GM12878 (cell line): Measurements from ENCODE around the gene PPM1K. TPM values are rescaled to one million over a fixed set of nuclear protein-coding genes. Genes with fewer than 3 reads are reported as not detected.

ENCODE experiments used
- BRCA1 ChIP-seq: IDR thresholded peaks from 2 replicates; pipeline ENCODE4 v1.6.1; 2011; ENCODE audit warnings: low read depth, low read length, improper control_type of control experiment
- E2F4 ChIP-seq: IDR thresholded peaks from 2 replicates; pipeline ENCODE4 v1.6.1; 2012; ENCODE audit warnings: low read depth, low read length, improper control_type of control experiment
- HCFC1 ChIP-seq: fragments of 150-350 bp; IDR thresholded peaks from 2 replicates; pipeline ENCODE4 v1.6.1; 2014; ENCODE audit warnings: low read length
- KLF5 ChIP-seq: fragments of 450-650 bp; IDR thresholded peaks from 2 replicates; pipeline ENCODE4 v1.6.1; 2014; ENCODE audit warnings: mild to moderate bottlenecking; ENCODE audit not compliant: partially characterized antibody
- MAX ChIP-seq: IDR thresholded peaks from 2 replicates; pipeline ENCODE4 v1.6.1; 2012; ENCODE audit warnings: low read depth, low read length, improper control_type of control experiment
- MXI1 ChIP-seq: fragments of 150-350 bp; IDR thresholded peaks from 2 replicates; pipeline ENCODE4 v1.6.1; 2011; ENCODE audit warnings: low read depth, mild to moderate bottlenecking, inconsistent platforms, low read length, improper control_type of control experiment
- NFIC ChIP-seq: IDR thresholded peaks from 2 replicates; pipeline ENCODE4 v1.6.1; 2012; ENCODE audit warnings: low read depth, mild to moderate bottlenecking, inconsistent platforms, low read length, moderate library complexity
- RAD51 ChIP-seq: fragments of 450-650 bp; IDR thresholded peaks from 2 replicates; pipeline ENCODE4 v1.6.1; 2016; ENCODE audit warnings: moderate library complexity, mild to moderate bottlenecking, inconsistent platforms
- SIX5 ChIP-seq: IDR thresholded peaks from 2 replicates; pipeline ENCODE4 v1.6.1; 2011; ENCODE audit warnings: mild to moderate bottlenecking, low read depth, low read length, moderate library complexity; ENCODE audit not compliant: severe bottlenecking
- SREBF1 ChIP-seq: IDR thresholded peaks from 2 replicates; pipeline ENCODE4 v1.6.1; 2012; ENCODE audit warnings: mild to moderate bottlenecking, low read length
- STAT3 ChIP-seq: IDR thresholded peaks from 2 replicates; pipeline ENCODE4 v1.6.1; 2011; ENCODE audit warnings: low read depth, low read length, improper control_type of control experiment
- SUPT20H ChIP-seq: IDR thresholded peaks from 2 replicates; pipeline ENCODE4 v1.6.1; 2011; ENCODE audit warnings: low read depth, mild to moderate bottlenecking, low read length, moderate library complexity, borderline replicate concordance; ENCODE audit not compliant: control insufficient read depth
- TAF1 ChIP-seq: IDR thresholded peaks from 2 replicates; pipeline ENCODE4 v1.6.1; 2011; ENCODE audit warnings: mild to moderate bottlenecking, low read depth, low read length, borderline replicate concordance
- USF1 ChIP-seq: IDR thresholded peaks from 2 replicates; pipeline ENCODE4 v1.6.1; 2011; ENCODE audit warnings: borderline replicate concordance, low read depth, mild to moderate bottlenecking, moderate library complexity, mixed read lengths, low read length; ENCODE audit not compliant: insufficient read depth; ENCODE audit errors: extremely low read length
- ZBED1 ChIP-seq: IDR thresholded peaks from 2 replicates; pipeline ENCODE4 v1.6.1; 2016; ENCODE audit warnings: borderline replicate concordance
- ZNF207 ChIP-seq: fragments of 450-650 bp; IDR thresholded peaks from 2 replicates; pipeline ENCODE4 v1.6.1; 2014; ENCODE audit warnings: antibody characterized with exemption, mild to moderate bottlenecking, borderline replicate concordance
- polyA plus RNA-seq, 11 experiments: library from polyadenylated mRNA; depleted of rRNA in 4 of 11; unstranded in 6 of 11; stranded (reverse) in 5 of 11; fragments of >200 nt; fragmentation: Nextera tagmentation in 4 of 11; fragmentation: Illumina TruSeq in 1 of 11; extraction: Ambion mirVana in 4 of 11; extraction: Trizol in 1 of 11; gene quantifications; 1 replicate in 1 of 11; 2 replicates in 10 of 11; pipeline versions ENCODE4 v1.2.1 to v1.2.3, GENCODE V29; 2011 to 2016; ENCODE audit warnings: inconsistent platforms in 2 of 11, missing spikeins in 2 of 11, low read depth in 1 of 11
- total RNA-seq, 4 experiments: library from RNA; depleted of rRNA in 3 of 4; stranded (reverse); fragments of >200 nt in 3 of 4; fragmentation: Illumina TruSeq in 1 of 4; extraction: Trizol in 1 of 4; gene quantifications; 2 replicates each; pipeline versions ENCODE4 v1.2.1 to v1.2.3, GENCODE V29; 2013 to 2021
- TF ChIP-seq, protein P1 (sequence below): IDR thresholded peaks from 2 replicates; pipeline ENCODE4 v1.6.1; 2011; ENCODE audit warnings: low read depth, mild to moderate bottlenecking, low read length, moderate library complexity, borderline replicate concordance; ENCODE audit errors: extremely low read depth
- TF ChIP-seq, protein P2 (sequence below): fragments of 450-650 bp; IDR thresholded peaks from 2 replicates; pipeline ENCODE4 v1.6.1; 2017; ENCODE audit warnings: mild to moderate bottlenecking, moderate library complexity
- TF ChIP-seq, protein P3 (sequence below): fragments of 450-650 bp; formaldehyde crosslinking; IDR thresholded peaks from 2 replicates; pipeline ENCODE4 v1.5.0; 2022; ENCODE audit warnings: mild to moderate bottlenecking, missing genetic modification characterization

The PPM1K gene
- total and polyA plus RNA-seq, 10 of the 15 experiments (the other 5 are each of a cell fraction or from before 2014, with no cell fraction given) = 25.0 to 79.1 (median 36.9) TPM

GRCh38 chr4:88284439-88285234, at the start of gene PPM1K (continued):
- TF ChIP-seq SUPT20H (no peak), ZNF207 (peak; percentile 86; the same call in 1 of the 2 replicates), E2F4 (peak; percentile 62), USF1 (no peak), SIX5 (no peak), MXI1 (peak; percentile 59; the same call in 1 of the 2 replicates), RAD51 (no peak), BRCA1 (no peak), ZBED1 (no peak), STAT3 (no peak), HCFC1 (no peak), SREBF1 (no peak), NFIC (no peak), TAF1 (0 out of 2 replicates have a peak, but pooled peaks have one; percentile 46), MAX (peak; percentile 74; the same call in 1 of the 2 replicates), KLF5 (peak; percentile 52)
- TF ChIP-seq, protein P1, sequence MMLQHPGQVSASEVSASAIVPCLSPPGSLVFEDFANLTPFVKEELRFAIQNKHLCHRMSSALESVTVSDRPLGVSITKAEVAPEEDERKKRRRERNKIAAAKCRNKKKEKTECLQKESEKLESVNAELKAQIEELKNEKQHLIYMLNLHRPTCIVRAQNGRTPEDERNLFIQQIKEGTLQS = no peak
- TF ChIP-seq, protein P2, sequence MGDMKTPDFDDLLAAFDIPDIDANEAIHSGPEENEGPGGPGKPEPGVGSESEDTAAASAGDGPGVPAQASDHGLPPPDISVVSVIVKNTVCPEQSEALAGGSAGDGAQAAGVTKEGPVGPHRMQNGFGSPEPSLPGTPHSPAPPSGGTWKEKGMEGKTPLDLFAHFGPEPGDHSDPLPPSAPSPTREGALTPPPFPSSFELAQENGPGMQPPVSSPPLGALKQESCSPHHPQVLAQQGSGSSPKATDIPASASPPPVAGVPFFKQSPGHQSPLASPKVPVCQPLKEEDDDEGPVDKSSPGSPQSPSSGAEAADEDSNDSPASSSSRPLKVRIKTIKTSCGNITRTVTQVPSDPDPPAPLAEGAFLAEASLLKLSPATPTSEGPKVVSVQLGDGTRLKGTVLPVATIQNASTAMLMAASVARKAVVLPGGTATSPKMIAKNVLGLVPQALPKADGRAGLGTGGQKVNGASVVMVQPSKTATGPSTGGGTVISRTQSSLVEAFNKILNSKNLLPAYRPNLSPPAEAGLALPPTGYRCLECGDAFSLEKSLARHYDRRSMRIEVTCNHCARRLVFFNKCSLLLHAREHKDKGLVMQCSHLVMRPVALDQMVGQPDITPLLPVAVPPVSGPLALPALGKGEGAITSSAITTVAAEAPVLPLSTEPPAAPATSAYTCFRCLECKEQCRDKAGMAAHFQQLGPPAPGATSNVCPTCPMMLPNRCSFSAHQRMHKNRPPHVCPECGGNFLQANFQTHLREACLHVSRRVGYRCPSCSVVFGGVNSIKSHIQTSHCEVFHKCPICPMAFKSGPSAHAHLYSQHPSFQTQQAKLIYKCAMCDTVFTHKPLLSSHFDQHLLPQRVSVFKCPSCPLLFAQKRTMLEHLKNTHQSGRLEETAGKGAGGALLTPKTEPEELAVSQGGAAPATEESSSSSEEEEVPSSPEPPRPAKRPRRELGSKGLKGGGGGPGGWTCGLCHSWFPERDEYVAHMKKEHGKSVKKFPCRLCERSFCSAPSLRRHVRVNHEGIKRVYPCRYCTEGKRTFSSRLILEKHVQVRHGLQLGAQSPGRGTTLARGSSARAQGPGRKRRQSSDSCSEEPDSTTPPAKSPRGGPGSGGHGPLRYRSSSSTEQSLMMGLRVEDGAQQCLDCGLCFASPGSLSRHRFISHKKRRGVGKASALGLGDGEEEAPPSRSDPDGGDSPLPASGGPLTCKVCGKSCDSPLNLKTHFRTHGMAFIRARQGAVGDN = no peak
- TF ChIP-seq, protein P3, sequence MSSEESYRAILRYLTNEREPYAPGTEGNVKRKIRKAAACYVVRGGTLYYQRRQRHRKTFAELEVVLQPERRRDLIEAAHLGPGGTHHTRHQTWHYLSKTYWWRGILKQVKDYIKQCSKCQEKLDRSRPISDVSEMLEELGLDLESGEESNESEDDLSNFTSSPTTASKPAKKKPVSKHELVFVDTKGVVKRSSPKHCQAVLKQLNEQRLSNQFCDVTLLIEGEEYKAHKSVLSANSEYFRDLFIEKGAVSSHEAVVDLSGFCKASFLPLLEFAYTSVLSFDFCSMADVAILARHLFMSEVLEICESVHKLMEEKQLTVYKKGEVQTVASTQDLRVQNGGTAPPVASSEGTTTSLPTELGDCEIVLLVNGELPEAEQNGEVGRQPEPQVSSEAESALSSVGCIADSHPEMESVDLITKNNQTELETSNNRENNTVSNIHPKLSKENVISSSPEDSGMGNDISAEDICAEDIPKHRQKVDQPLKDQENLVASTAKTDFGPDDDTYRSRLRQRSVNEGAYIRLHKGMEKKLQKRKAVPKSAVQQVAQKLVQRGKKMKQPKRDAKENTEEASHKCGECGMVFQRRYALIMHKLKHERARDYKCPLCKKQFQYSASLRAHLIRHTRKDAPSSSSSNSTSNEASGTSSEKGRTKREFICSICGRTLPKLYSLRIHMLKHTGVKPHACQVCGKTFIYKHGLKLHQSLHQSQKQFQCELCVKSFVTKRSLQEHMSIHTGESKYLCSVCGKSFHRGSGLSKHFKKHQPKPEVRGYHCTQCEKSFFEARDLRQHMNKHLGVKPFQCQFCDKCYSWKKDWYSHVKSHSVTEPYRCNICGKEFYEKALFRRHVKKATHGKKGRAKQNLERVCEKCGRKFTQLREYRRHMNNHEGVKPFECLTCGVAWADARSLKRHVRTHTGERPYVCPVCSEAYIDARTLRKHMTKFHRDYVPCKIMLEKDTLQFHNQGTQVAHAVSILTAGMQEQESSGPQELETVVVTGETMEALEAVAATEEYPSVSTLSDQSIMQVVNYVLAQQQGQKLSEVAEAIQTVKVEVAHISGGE (CRISPR knock-in tag) = no peak
